ENCODE measurements around the gene COL15A1. TPM values are rescaled to one million over a fixed set of nuclear protein-coding genes. Genes with fewer than 3 reads are reported as not detected.
A peak's percentile ranks its signal among the peaks of the same experiment; 100 is the strongest.
"Not testable (repeated sequence)": the region's sequence is repeated elsewhere in the genome, so short reads cannot be mapped to it uniquely, and the experiment has no call there.

COL15A1 gene
- total and polyA plus RNA-seq, 4 donors, result 21.4 to 94.4 (median 57.3) TPM

- H3K27ac ChIP-seq (ENCODE audit: low read depth, low read length), result no peak overlapping the region
- no peaks in the 10 kb centered on the region for H3K4me1 ChIP-seq (ENCODE audit: control insufficient read depth, insufficient read depth, low read length)
- H3K36me3 ChIP-seq (ENCODE audit: control insufficient read depth, insufficient read depth, low read length), result no peaks in the 10 kb centered on the region
- no peak for DNase-seq (ENCODE audit: low read depth in 4 of 6, low spot score in 6 of 6)
- H3K4me3 ChIP-seq (ENCODE audit: low read depth, low read length), result no peak overlapping the region
- WGBS (ENCODE audit: insufficient coverage), result 75% methylated on average over 6 of the region's 6 CpGs
- H3K27me3 ChIP-seq (ENCODE audit: control insufficient read depth, insufficient read depth, low read length), result no peaks in the 10 kb centered on the region
- no peaks in the 10 kb centered on the region for H3K9me3 ChIP-seq (ENCODE audit: control insufficient read depth, insufficient read depth, low read length)
Measured at GRCh38 chr9:99092643-99093491, 149.2 kb downstream of the COL15A1 start.

- H3K4me3 ChIP-seq (ENCODE audit: low read depth, low read length), result no peak overlapping the region
- no peaks in the 10 kb centered on the region for H3K27me3 ChIP-seq (ENCODE audit: control insufficient read depth, insufficient read depth, low read length)
- DNase-seq (ENCODE audit: low read depth in 4 of 6, low spot score in 6 of 6), result no peak
- H3K9me3 ChIP-seq (ENCODE audit: control insufficient read depth, insufficient read depth, low read length), result no peaks in the 10 kb centered on the region
- no peaks in the 10 kb centered on the region for H3K4me1 ChIP-seq (ENCODE audit: control insufficient read depth, insufficient read depth, low read length)
- H3K36me3 ChIP-seq (ENCODE audit: control insufficient read depth, insufficient read depth, low read length), result no peaks in the 10 kb centered on the region
- H3K27ac ChIP-seq (ENCODE audit: low read depth, low read length), result no peak overlapping the region
- WGBS (ENCODE audit: insufficient coverage), result 86% methylated on average over 3 of the region's 3 CpGs
Measured at GRCh38 chr9:99093492-99093791, 149.7 kb downstream of the COL15A1 start.

- Histone ChIP-seq H3K4me1 (ENCODE audit: control insufficient read depth, insufficient read depth, low read length) (no peaks in the 10 kb centered on the region), H3K27ac (ENCODE audit: low read depth, low read length) (no peak overlapping the region), H3K4me3 (ENCODE audit: low read depth, low read length) (no peak overlapping the region), H3K36me3 (ENCODE audit: control insufficient read depth, insufficient read depth, low read length) (no peaks in the 10 kb centered on the region), H3K9me3 (ENCODE audit: control insufficient read depth, insufficient read depth, low read length) (no peaks in the 10 kb centered on the region), H3K27me3 (ENCODE audit: control insufficient read depth, insufficient read depth, low read length) (no peaks in the 10 kb centered on the region)
- no peak for DNase-seq (ENCODE audit: low read depth in 4 of 6, low spot score in 6 of 6)
- WGBS (ENCODE audit: insufficient coverage), result no CpG with 5 or more reads among the region's 3 CpGs
Measured at GRCh38 chr9:99095565-99095964, 151.9 kb downstream of the COL15A1 start.

GRCh38 chr9:99096409-99096808 lies 152.7 kb downstream of the COL15A1 start:
- H3K9me3 ChIP-seq (ENCODE audit: control insufficient read depth, insufficient read depth, low read length), result no peaks in the 10 kb centered on the region
- no peaks in the 10 kb centered on the region for H3K36me3 ChIP-seq (ENCODE audit: control insufficient read depth, insufficient read depth, low read length)
- 88% methylated on average over 2 of the region's 3 CpGs for WGBS (ENCODE audit: insufficient coverage)
- no peaks in the 10 kb centered on the region for H3K27me3 ChIP-seq (ENCODE audit: control insufficient read depth, insufficient read depth, low read length)
- H3K4me1 ChIP-seq (ENCODE audit: control insufficient read depth, insufficient read depth, low read length), result no peaks in the 10 kb centered on the region
- no peak for DNase-seq (ENCODE audit: low read depth in 4 of 6, low spot score in 6 of 6)
- no peak overlapping the region for H3K27ac ChIP-seq (ENCODE audit: low read depth, low read length)
- no peak overlapping the region for H3K4me3 ChIP-seq (ENCODE audit: low read depth, low read length)

GRCh38 chr9:99099806-99100585 lies 156.3 kb downstream of the COL15A1 start:
- not testable (repeated sequence) for H3K4me1 ChIP-seq (ENCODE audit: control insufficient read depth, insufficient read depth, low read length); H3K36me3 ChIP-seq (ENCODE audit: control insufficient read depth, insufficient read depth, low read length); H3K9me3 ChIP-seq (ENCODE audit: control insufficient read depth, insufficient read depth, low read length); H3K4me3 ChIP-seq (ENCODE audit: low read depth, low read length); DNase-seq (ENCODE audit: low read depth in 4 of 6, low spot score in 6 of 6); H3K27ac ChIP-seq (ENCODE audit: low read depth, low read length); H3K27me3 ChIP-seq (ENCODE audit: control insufficient read depth, insufficient read depth, low read length)
- 100% methylated on average over 2 of the region's 5 CpGs for WGBS (ENCODE audit: insufficient coverage)

- H3K4me3 ChIP-seq (ENCODE audit: low read depth, low read length), result no peak overlapping the region
- DNase-seq (ENCODE audit: low read depth in 4 of 6, low spot score in 6 of 6), result no peak
- peaks cover 13% of the 10 kb centered on the region for H3K4me1 ChIP-seq (ENCODE audit: control insufficient read depth, insufficient read depth, low read length)
- no peaks in the 10 kb centered on the region for H3K36me3 ChIP-seq (ENCODE audit: control insufficient read depth, insufficient read depth, low read length)
- H3K9me3 ChIP-seq (ENCODE audit: control insufficient read depth, insufficient read depth, low read length), result no peaks in the 10 kb centered on the region
- H3K27me3 ChIP-seq (ENCODE audit: control insufficient read depth, insufficient read depth, low read length), result no peaks in the 10 kb centered on the region
- WGBS (ENCODE audit: insufficient coverage), result 100% methylated on average over 2 of the region's 5 CpGs
- no peak overlapping the region for H3K27ac ChIP-seq (ENCODE audit: low read depth, low read length)
Measured at GRCh38 chr9:99101271-99101670, 157.6 kb downstream of the COL15A1 start.

GRCh38 chr9:99101812-99102211 lies 158.1 kb downstream of the COL15A1 start:
- peaks cover 13% of the 10 kb centered on the region for H3K4me1 ChIP-seq (ENCODE audit: control insufficient read depth, insufficient read depth, low read length)
- H3K4me3 ChIP-seq (ENCODE audit: low read depth, low read length), result no peak overlapping the region
- no CpG with 5 or more reads among the region's 2 CpGs for WGBS (ENCODE audit: insufficient coverage)
- H3K9me3 ChIP-seq (ENCODE audit: control insufficient read depth, insufficient read depth, low read length), result no peaks in the 10 kb centered on the region
- H3K36me3 ChIP-seq (ENCODE audit: control insufficient read depth, insufficient read depth, low read length), result no peaks in the 10 kb centered on the region
- no peak overlapping the region for H3K27ac ChIP-seq (ENCODE audit: low read depth, low read length)
- no peak for DNase-seq (ENCODE audit: low read depth in 4 of 6, low spot score in 6 of 6)
- H3K27me3 ChIP-seq (ENCODE audit: control insufficient read depth, insufficient read depth, low read length), result no peaks in the 10 kb centered on the region

GRCh38 chr9:99103054-99103895 lies 159.6 kb downstream of the COL15A1 start:
- Histone ChIP-seq H3K36me3 (ENCODE audit: control insufficient read depth, insufficient read depth, low read length) (no peaks in the 10 kb centered on the region), H3K4me3 (ENCODE audit: low read depth, low read length) (no peak overlapping the region), H3K4me1 (ENCODE audit: control insufficient read depth, insufficient read depth, low read length) (peaks cover 13% of the 10 kb centered on the region), H3K27ac (ENCODE audit: low read depth, low read length) (peak overlapping the region; percentile 42), H3K27me3 (ENCODE audit: control insufficient read depth, insufficient read depth, low read length) (no peaks in the 10 kb centered on the region), H3K9me3 (ENCODE audit: control insufficient read depth, insufficient read depth, low read length) (no peaks in the 10 kb centered on the region)
- 73% methylated on average over 1 of the region's 11 CpGs for WGBS (ENCODE audit: insufficient coverage)
- no peak for DNase-seq (ENCODE audit: low read depth in 4 of 6, low spot score in 6 of 6)

- 16% methylated on average over 13 of the region's 14 CpGs for WGBS (ENCODE audit: insufficient coverage)
- no peaks in the 10 kb centered on the region for H3K36me3 ChIP-seq (ENCODE audit: control insufficient read depth, insufficient read depth, low read length)
- no peaks in the 10 kb centered on the region for H3K9me3 ChIP-seq (ENCODE audit: control insufficient read depth, insufficient read depth, low read length)
- peaks cover 13% of the 10 kb centered on the region for H3K4me1 ChIP-seq (ENCODE audit: control insufficient read depth, insufficient read depth, low read length)
- peak in 4 of 6 donors; percentile 2 to 76 (median 40) for DNase-seq (ENCODE audit: low read depth in 4 of 6, low spot score in 6 of 6)
- no peaks in the 10 kb centered on the region for H3K27me3 ChIP-seq (ENCODE audit: control insufficient read depth, insufficient read depth, low read length)
- H3K27ac ChIP-seq (ENCODE audit: low read depth, low read length), result peak overlapping the region; percentile 83
- peak overlapping the region; percentile 55 for H3K4me3 ChIP-seq (ENCODE audit: low read depth, low read length)
Measured at GRCh38 chr9:99103901-99104458, 160.3 kb downstream of the COL15A1 start.
